Lower leg skin (tissue), 3 donors: ENCODE results near the gene NUDC.

Source experiments
- CTCF ChIP-seq, 3 donors: fragments of 450-650 bp; IDR thresholded peaks; one replicate each; pipeline ENCODE4 v1.5.1; 2016; ENCODE audit warnings: antibody characterized with exemption in 3 of 3, mild to moderate bottlenecking in 3 of 3, moderate library complexity in 2 of 3
- POLR2A ChIP-seq, 2 donors: fragments of 450-650 bp; IDR thresholded peaks; one replicate each; pipeline ENCODE4 v1.6.1; 2016 to 2017; ENCODE audit warnings: antibody characterized with exemption in 2 of 2, mild to moderate bottlenecking in 1 of 2, moderate library complexity in 1 of 2

GRCh38 chr1:26996024-26996423, 74.5 kb downstream of the NUDC start:
- TF ChIP-seq CTCF (IDR thresholded peaks at IDR 0.05) (no peak), POLR2A (IDR thresholded peaks at IDR 0.05) (no peak)
